NCI-H345 (cell line): ENCODE results near the gene ZNF326.
"Not testable (repeated sequence)": the region's sequence is repeated elsewhere in the genome, so short reads cannot be mapped to it uniquely, and the experiment has no call there.

ENCODE experiments used
- DNase-seq: peaks from one replicate; lab custom pipeline; 2025; lab: John Stamatoyannopoulos, UW

Gene ZNF326

GRCh38 chr1:89966656-89967055, 28.3 kb upstream of the ZNF326 start:
- peak; percentile 12 for DNase-seq

GRCh38 chr1:89971600-89971999, 23.3 kb upstream of the ZNF326 start:
- no peak for DNase-seq

GRCh38 chr1:89972024-89972423, 22.9 kb upstream of the ZNF326 start:
- DNase-seq = no peak

- no peak for DNase-seq
These were observed 21.3 kb upstream of the ZNF326 start for GRCh38 chr1:89973471-89974127.

GRCh38 chr1:89974256-89974655, 20.7 kb upstream of the ZNF326 start:
- no peak for DNase-seq

- no peak for DNase-seq
These were observed 20.0 kb upstream of the ZNF326 start for GRCh38 chr1:89974696-89975470.

GRCh38 chr1:89975540-89976125, 19.3 kb upstream of the ZNF326 start:
- no peak for DNase-seq

- DNase-seq = no peak
These were observed 16.2 kb upstream of the ZNF326 start for GRCh38 chr1:89978755-89979154.

- peak; percentile 47 for DNase-seq
These were observed 14.3 kb upstream of the ZNF326 start for GRCh38 chr1:89980605-89981004.

- DNase-seq = not testable (repeated sequence)
These were observed 12.1 kb upstream of the ZNF326 start for GRCh38 chr1:89982846-89983245.

GRCh38 chr1:89984564-89985116, 10.3 kb upstream of the ZNF326 start:
- DNase-seq = not testable (repeated sequence)

GRCh38 chr1:89986020-89986419, 8.9 kb upstream of the ZNF326 start:
- DNase-seq = peak; percentile 46

GRCh38 chr1:89987159-89987819, 7.6 kb upstream of the ZNF326 start:
- DNase-seq = peak; percentile 87

GRCh38 chr1:89989099-89989498, 5.8 kb upstream of the ZNF326 start:
- DNase-seq = no peak

- DNase-seq = peak; percentile 58
These were observed 5.1 kb upstream of the ZNF326 start for GRCh38 chr1:89989799-89990198.

- no peak for DNase-seq
These were observed 3.7 kb upstream of the ZNF326 start for GRCh38 chr1:89990976-89991831.

GRCh38 chr1:89993541-89993940, 1.4 kb upstream of the ZNF326 start:
- DNase-seq = no peak

GRCh38 chr1:89994231-89994804, 592 bp upstream of the ZNF326 start:
- DNase-seq = no peak

GRCh38 chr1:89995598-89996449, 914 bp downstream of the ZNF326 start:
- DNase-seq = no peak
